IgD-negative memory B cell (primary cell): ENCODE results near the gene ENDOD1. TPM values are rescaled to one million over a fixed set of nuclear protein-coding genes. Genes with fewer than 3 reads are reported as not detected.

Source experiments
- H3K27ac Mint-ChIP-seq, 3 donors: one replicate each; pipeline ENCODE4 v1.8.0; 2020 to 2022; ENCODE audit warnings: mild to moderate bottlenecking in 3 of 3, mixed read lengths in 3 of 3, moderate library complexity in 1 of 3
- H3K27me3 Mint-ChIP-seq: one replicate; pipeline ENCODE4 v1.8.0; 2021; ENCODE audit warnings: mixed read lengths
- H3K36me3 Mint-ChIP-seq: one replicate; pipeline ENCODE4 v1.8.0; 2020; ENCODE audit warnings: mild to moderate bottlenecking, mixed read lengths
- H3K4me1 Mint-ChIP-seq, 3 donors: one replicate each; pipeline ENCODE4 v1.8.0; 2020 to 2022; ENCODE audit warnings: mixed read lengths in 3 of 3, mild to moderate bottlenecking in 1 of 3
- H3K4me3 Mint-ChIP-seq, 4 donors: one replicate each; pipeline ENCODE4 v1.8.0; 2020 to 2022; ENCODE audit warnings: mild to moderate bottlenecking in 4 of 4, mixed read lengths in 4 of 4, moderate library complexity in 3 of 4
- H3K9me3 Mint-ChIP-seq, 3 donors: one replicate each; pipeline ENCODE4 v1.8.0; 2020 to 2021; ENCODE audit warnings: mixed read lengths in 3 of 3, mild to moderate bottlenecking in 1 of 3
- polyA plus RNA-seq: library from polyadenylated mRNA; unstranded; fragments of 300-500 nt; fragmentation: Illumina TruSeq; gene quantifications from one replicate; pipeline ENCODE4 v1.2.3, GENCODE V29; 2021

The ENDOD1 gene
- polyA plus RNA-seq, 1 donor from 2014 or later: 16.4 TPM

GRCh38 chr11:95086836-95087570 lies 2.6 kb upstream of the ENDOD1 start:
- Mint-ChIP-seq H3K27me3 (no peaks in the 10 kb centered on the region), H3K36me3 (no peaks in the 10 kb centered on the region), H3K4me3 (peak overlapping the region in 1 of 4 donors; percentile 39), H3K4me1 (peaks cover 24 to 27% (median 25%) of the 10 kb centered on the region in 3 donors), H3K27ac (no peak overlapping the region), H3K9me3 (no peaks in the 10 kb centered on the region)

GRCh38 chr11:95088946-95089619 lies 563 bp upstream of the ENDOD1 start:
- Mint-ChIP-seq H3K36me3 (no peaks in the 10 kb centered on the region), H3K9me3 (no peaks in the 10 kb centered on the region), H3K27me3 (no peaks in the 10 kb centered on the region), H3K4me1 (peaks cover 38 to 45% (median 39%) of the 10 kb centered on the region in 3 donors), H3K4me3 (peak overlapping the region; percentile 91 to 97 (median 93)), H3K27ac (peak overlapping the region; percentile 97 to 98 (median 98))

GRCh38 chr11:95091663-95092180 lies 2.1 kb downstream of the ENDOD1 start:
- Mint-ChIP-seq H3K4me1 (peaks cover 48 to 66% (median 52%) of the 10 kb centered on the region in 3 donors), H3K27ac (peak overlapping the region in 1 of 3 donors; percentile 97), H3K4me3 (peak overlapping the region; percentile 2 to 97 (median 90)), H3K36me3 (no peaks in the 10 kb centered on the region), H3K27me3 (no peaks in the 10 kb centered on the region), H3K9me3 (no peaks in the 10 kb centered on the region)

GRCh38 chr11:95092549-95093324 lies 3.1 kb downstream of the ENDOD1 start:
- H3K27ac Mint-ChIP-seq: peak overlapping the region; percentile 61 to 90 (median 73)
- no peaks in the 10 kb centered on the region for H3K27me3 Mint-ChIP-seq
- no peaks in the 10 kb centered on the region for H3K9me3 Mint-ChIP-seq
- peaks cover 57 to 74% (median 58%) of the 10 kb centered on the region in 3 donors for H3K4me1 Mint-ChIP-seq
- peak overlapping the region in 3 of 4 donors; percentile 73 to 97 (median 82) for H3K4me3 Mint-ChIP-seq
- no peaks in the 10 kb centered on the region for H3K36me3 Mint-ChIP-seq

GRCh38 chr11:95093548-95093947 lies 3.9 kb downstream of the ENDOD1 start:
- no peaks in the 10 kb centered on the region for H3K9me3 Mint-ChIP-seq
- H3K4me3 Mint-ChIP-seq: peak overlapping the region; percentile 51 to 97 (median 71)
- H3K27ac Mint-ChIP-seq: peak overlapping the region; percentile 61 to 90 (median 73)
- no peaks in the 10 kb centered on the region for H3K36me3 Mint-ChIP-seq
- peaks cover 59 to 77% (median 64%) of the 10 kb centered on the region in 3 donors for H3K4me1 Mint-ChIP-seq
- no peaks in the 10 kb centered on the region for H3K27me3 Mint-ChIP-seq

GRCh38 chr11:95095858-95096587 lies 6.4 kb downstream of the ENDOD1 start:
- no peaks in the 10 kb centered on the region for H3K9me3 Mint-ChIP-seq
- peak overlapping the region in 2 of 4 donors; percentile 38 to 73 for H3K4me3 Mint-ChIP-seq
- H3K27me3 Mint-ChIP-seq: no peaks in the 10 kb centered on the region
- peaks cover 3% of the 10 kb centered on the region for H3K36me3 Mint-ChIP-seq
- peaks cover 48 to 72% (median 49%) of the 10 kb centered on the region in 3 donors for H3K4me1 Mint-ChIP-seq
- peak overlapping the region in 2 of 3 donors; percentile 0 to 18 for H3K27ac Mint-ChIP-seq

GRCh38 chr11:95097209-95097608 lies 7.6 kb downstream of the ENDOD1 start:
- Mint-ChIP-seq H3K27me3 (no peaks in the 10 kb centered on the region), H3K27ac (peak overlapping the region in 1 of 3 donors; percentile 16), H3K4me1 (peaks cover 38 to 61% (median 38%) of the 10 kb centered on the region in 3 donors), H3K4me3 (peak overlapping the region in 2 of 4 donors; percentile 1 to 19), H3K9me3 (no peaks in the 10 kb centered on the region), H3K36me3 (peaks cover 3% of the 10 kb centered on the region)

GRCh38 chr11:95098826-95099225 lies 9.2 kb downstream of the ENDOD1 start:
- Mint-ChIP-seq H3K4me1 (peaks cover 27 to 48% (median 38%) of the 10 kb centered on the region in 3 donors), H3K27me3 (no peaks in the 10 kb centered on the region), H3K9me3 (no peaks in the 10 kb centered on the region), H3K4me3 (no peak overlapping the region), H3K27ac (no peak overlapping the region), H3K36me3 (peaks cover 3% of the 10 kb centered on the region)

GRCh38 chr11:95100191-95100648 lies 10.6 kb downstream of the ENDOD1 start:
- Mint-ChIP-seq H3K36me3 (peaks cover 3% of the 10 kb centered on the region), H3K27ac (no peak overlapping the region)

GRCh38 chr11:95100856-95101507 lies 11.3 kb downstream of the ENDOD1 start:
- H3K27me3 Mint-ChIP-seq: no peaks in the 10 kb centered on the region
- peaks cover 23 to 34% (median 32%) of the 10 kb centered on the region in 3 donors for H3K4me1 Mint-ChIP-seq
- peaks cover 3% of the 10 kb centered on the region for H3K36me3 Mint-ChIP-seq
- no peak overlapping the region for H3K4me3 Mint-ChIP-seq
- no peak overlapping the region for H3K27ac Mint-ChIP-seq
- H3K9me3 Mint-ChIP-seq: no peaks in the 10 kb centered on the region

More at GRCh38 chr11:95100191-95100648, 10.6 kb downstream of the ENDOD1 start:
- Mint-ChIP-seq H3K4me1 (peaks cover 24 to 38% (median 33%) of the 10 kb centered on the region in 3 donors), H3K9me3 (no peaks in the 10 kb centered on the region), H3K4me3 (no peak overlapping the region), H3K27me3 (no peaks in the 10 kb centered on the region)

- Mint-ChIP-seq H3K27me3 (no peaks in the 10 kb centered on the region), H3K4me3 (no peak overlapping the region), H3K36me3 (peaks cover 3% of the 10 kb centered on the region), H3K4me1 (peaks cover 17 to 33% (median 32%) of the 10 kb centered on the region in 3 donors), H3K27ac (no peak overlapping the region), H3K9me3 (no peaks in the 10 kb centered on the region)
Observed at GRCh38 chr11:95101935-95102334, 12.3 kb downstream of the ENDOD1 start.

- H3K27me3 Mint-ChIP-seq: no peaks in the 10 kb centered on the region
- no peaks in the 10 kb centered on the region for H3K9me3 Mint-ChIP-seq
- peak overlapping the region in 1 of 3 donors; percentile 43 for H3K27ac Mint-ChIP-seq
- H3K4me1 Mint-ChIP-seq: peaks cover 13 to 30% (median 26%) of the 10 kb centered on the region in 3 donors
- H3K36me3 Mint-ChIP-seq: peaks cover 3% of the 10 kb centered on the region
- H3K4me3 Mint-ChIP-seq: peak overlapping the region in 1 of 4 donors; percentile 67
Observed at GRCh38 chr11:95102733-95103132, 13.1 kb downstream of the ENDOD1 start.

GRCh38 chr11:95103701-95104100 lies 14.1 kb downstream of the ENDOD1 start:
- H3K27ac Mint-ChIP-seq: no peak overlapping the region
- H3K4me3 Mint-ChIP-seq: no peak overlapping the region
- H3K9me3 Mint-ChIP-seq: no peaks in the 10 kb centered on the region
- peaks cover 4% of the 10 kb centered on the region for H3K36me3 Mint-ChIP-seq
- H3K27me3 Mint-ChIP-seq: no peaks in the 10 kb centered on the region
- H3K4me1 Mint-ChIP-seq: peaks cover 14 to 27% (median 26%) of the 10 kb centered on the region in 3 donors
